B cell (primary cell): ENCODE data around the gene PTPRN2. TPM values are rescaled to one million over a fixed set of nuclear protein-coding genes. Genes with fewer than 3 reads are reported as not detected.

Experiments used
- ATAC-seq: fragments of 200-7000 bp; cut with Tn5 transposase; one replicate; pipeline ENCODE4 v1.10.0; 2021; ENCODE audit warnings: low read depth, mild to moderate bottlenecking, moderate number of reproducible peaks, moderate library complexity
- CTCF ChIA-PET: fragments of 350-600 bp; sonication (Branson Sonifier 250); formaldehyde crosslinking; loops from one replicate; lab custom pipeline; 2021; ENCODE audit warnings: antibody characterized with exemption, inconsistent platforms; lab: Charles Lee
- POLR2A ChIA-PET: fragments of 350-600 bp; sonication (Branson Sonifier 250); formaldehyde crosslinking; loops from one replicate; lab custom pipeline; 2021; ENCODE audit warnings: antibody characterized with exemption; lab: Charles Lee
- DNase-seq: peaks from one replicate; pipeline ENCODE4 v3.0.0; 2013
- H2AFZ ChIP-seq: 2 replicates; pipeline ENCODE4 v1.6.1; 2012; ENCODE audit warnings: mild to moderate bottlenecking, low read depth, low read length; ENCODE audit not compliant: insufficient read depth, poor library complexity, severe bottlenecking
- H3K27ac ChIP-seq, 2 donors: 1 replicate in 1 of 2; 2 replicates in 1 of 2; pipeline ENCODE4 v1.5.1; 2012 to 2013; ENCODE audit warnings: low read length in 2 of 2, mild to moderate bottlenecking in 2 of 2, moderate library complexity in 1 of 2
- H3K27me3 ChIP-seq, 4 experiments: fragments of 200-600 bp in 1 of 4; sonication (generic) in 1 of 4; replicated peaks in 1 of 4; 1 replicate in 2 of 4; 2 replicates in 2 of 4; pipeline versions ENCODE4 v1.6.1 to v1.7.0; 2013 to 2016; ENCODE audit warnings: low read length in 3 of 4, mild to moderate bottlenecking in 2 of 4, mixed read lengths in 1 of 4, moderate library complexity in 1 of 4; ENCODE audit not compliant: insufficient read depth in 4 of 4, control insufficient read depth in 3 of 4; ENCODE audit errors: control extremely low read depth in 1 of 4
- H3K36me3 ChIP-seq, 2 experiments: replicated peaks in 1 of 2; 1 replicate in 1 of 2; 2 replicates in 1 of 2; pipeline versions ENCODE4 v1.6.1 to v1.7.1; 2013; ENCODE audit warnings: low read length in 1 of 2; ENCODE audit not compliant: insufficient read depth in 2 of 2, control insufficient read depth in 1 of 2; ENCODE audit errors: control extremely low read depth in 1 of 2, extremely low read depth in 1 of 2
- H3K4me1 ChIP-seq, 2 donors: fragments of 200-600 bp in 1 of 2; sonication (generic) in 1 of 2; 1 replicate in 1 of 2; 2 replicates in 1 of 2; pipeline versions ENCODE4 v1.5.1 to v1.6.1; 2013 to 2017; ENCODE audit warnings: low read length in 2 of 2; ENCODE audit not compliant: control insufficient read depth in 2 of 2, insufficient read depth in 2 of 2
- H3K4me2 ChIP-seq: replicated peaks from 2 replicates; pipeline ENCODE3; 2012; ENCODE audit warnings: mild to moderate bottlenecking, low read depth, low read length; ENCODE audit not compliant: poor library complexity, severe bottlenecking
- H3K4me3 ChIP-seq, 5 experiments: fragments of 200-600 bp in 1 of 5; sonication (generic) in 1 of 5; 1 replicate in 3 of 5; 2 replicates in 2 of 5; pipeline versions ENCODE4 v1.5.1 to v1.7.0; 2011 to 2016; ENCODE audit warnings: low read length in 4 of 5, mild to moderate bottlenecking in 4 of 5, low read depth in 2 of 5, control low read depth in 1 of 5, moderate library complexity in 1 of 5; ENCODE audit not compliant: insufficient read depth in 1 of 5; ENCODE audit errors: control extremely low read depth in 1 of 5, extremely low read depth in 1 of 5
- H3K79me2 ChIP-seq: fragments of 200-600 bp; sonication (generic); one replicate; pipeline ENCODE4 v1.6.0; 2016; ENCODE audit warnings: low read length; ENCODE audit not compliant: control insufficient read depth, insufficient read depth
- H3K9ac ChIP-seq: fragments of 200-600 bp; sonication (generic); 2 replicates; pipeline ENCODE4 v1.6.1; 2017; ENCODE audit warnings: mild to moderate bottlenecking, low read length, moderate library complexity
- H3K9me3 ChIP-seq, 3 donors: one replicate each; pipeline versions ENCODE4 v1.6.1 to v1.7.1; 2013; ENCODE audit warnings: low read length in 2 of 3; ENCODE audit not compliant: control insufficient read depth in 2 of 3, insufficient read depth in 1 of 3; ENCODE audit errors: control extremely low read depth in 1 of 3
- H4K20me1 ChIP-seq: 2 replicates; pipeline ENCODE4 v1.6.0; 2012; ENCODE audit warnings: mild to moderate bottlenecking, low read length; ENCODE audit not compliant: insufficient read depth, control insufficient read depth, poor library complexity, severe bottlenecking
- H3K27ac Mint-ChIP-seq: one replicate; pipeline ENCODE4 v1.8.0; 2021; ENCODE audit warnings: mixed read lengths
- H3K27me3 Mint-ChIP-seq: one replicate; pipeline ENCODE4 v1.8.0; 2021; ENCODE audit warnings: mixed read lengths
- H3K4me1 Mint-ChIP-seq: one replicate; pipeline ENCODE4 v1.8.0; 2021; ENCODE audit warnings: mixed read lengths
- H3K4me3 Mint-ChIP-seq: one replicate; pipeline ENCODE4 v1.8.0; 2021; ENCODE audit warnings: mixed read lengths
- H3K9me3 Mint-ChIP-seq: one replicate; pipeline ENCODE4 v1.8.0; 2022; ENCODE audit warnings: mixed read lengths; ENCODE audit not compliant: insufficient read depth
- EZH2 ChIP-seq: IDR thresholded peaks from 2 replicates; pipeline ENCODE4 v1.6.1; 2012; ENCODE audit warnings: borderline replicate concordance, low read depth, mild to moderate bottlenecking, moderate library complexity, low read length; ENCODE audit not compliant: insufficient read depth, poor library complexity, severe bottlenecking
- WGBS: methylation state at CpG from one replicate; pipeline ENCODE4 v1.1.5; 2013; ENCODE audit warnings: missing lambda C conversion rate; ENCODE audit not compliant: insufficient coverage; 5-methylcytosine and 5-hydroxymethylcytosine counted together
- intact Hi-C: fragments of 100-400 bp; cut with micrococcal nuclease; formaldehyde crosslinking; loops from one replicate; pipeline ENCODE4 v1.10.0; 2022
- polyA plus RNA-seq: library from polyadenylated mRNA; depleted of rRNA; stranded (reverse); fragments of >200 nt; gene quantifications from 2 replicates; pipeline ENCODE4 v1.2.3, GENCODE V29; 2012
- total RNA-seq, 2 donors: library from RNA; stranded (reverse); fragments of 120-200 nt in 1 of 2; gene quantifications; 1 replicate in 1 of 2; 2 replicates in 1 of 2; pipeline versions ENCODE4 v1.2.3 to v1.2.4, GENCODE V29; 2013 to 2022
- TF ChIP-seq, protein P1 (sequence below): fragments of 200-600 bp; IDR thresholded peaks from one replicate; pipeline ENCODE4 v1.8.0; 2022; ENCODE audit warnings: antibody characterized with exemption, mild to moderate bottlenecking

The PTPRN2 gene
- total and polyA plus RNA-seq, 2 donors (not counting 1 experiment from before 2014, with no cell fraction given), result 2.0 to 5.0 TPM

DNA sequence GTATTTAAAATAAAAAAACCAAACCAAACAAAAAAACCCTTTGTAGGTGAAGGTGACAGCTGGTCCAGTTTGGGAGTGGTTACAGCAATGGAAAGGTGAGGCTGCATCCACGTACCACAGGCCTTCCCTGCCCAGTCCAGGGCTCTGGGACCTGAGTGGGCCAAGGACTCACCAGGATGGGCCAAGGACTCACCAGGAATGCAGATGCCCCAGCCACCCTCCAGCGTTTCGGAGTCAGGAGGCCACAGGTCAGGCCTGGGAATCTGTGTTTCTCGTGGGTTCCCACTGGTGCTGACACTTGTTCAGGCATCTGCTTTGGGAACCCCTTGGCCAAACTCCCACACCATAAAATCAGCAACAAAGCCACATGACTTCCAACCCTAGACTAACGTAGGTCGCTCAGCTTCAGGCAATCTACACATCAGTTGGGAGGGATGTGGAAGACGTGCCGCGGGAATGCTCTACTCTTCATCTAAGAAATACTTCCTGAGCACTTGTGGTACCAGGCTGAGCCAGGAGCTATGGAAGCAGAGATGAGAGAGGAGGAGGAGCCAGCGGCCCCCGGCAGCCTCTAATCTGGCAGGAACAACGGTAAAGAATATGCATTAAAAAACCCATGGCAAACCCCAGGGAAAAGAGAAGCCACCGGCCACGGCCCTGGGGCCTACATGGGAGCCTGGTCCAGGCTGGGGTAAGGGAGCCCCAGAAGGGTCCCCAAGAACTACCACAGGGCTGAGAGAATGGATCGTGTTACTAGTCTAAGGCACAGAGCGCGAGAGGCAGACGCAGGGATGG lies 473.4 kb downstream of the PTPRN2 start:
- H3K4me3 Mint-ChIP-seq, result no peak overlapping the region
- Histone ChIP-seq H3K4me3 (no peak overlapping the region), H3K79me2 (no peaks in the 10 kb centered on the region), H2AFZ (no peak overlapping the region), H4K20me1 (no peaks in the 10 kb centered on the region), H3K9me3 (peaks cover 3 to 69% (median 14%) of the 10 kb centered on the region in 3 donors), H3K27ac (no peak overlapping the region), H3K36me3 (no peaks in the 10 kb centered on the region), H3K9ac (no peak overlapping the region), H3K4me2 (no peak overlapping the region), H3K27me3 (no peaks in the 10 kb centered on the region), H3K4me1 (no peaks in the 10 kb centered on the region)
- WGBS, result 87% methylated on average over 10 of the region's 18 CpGs
- intact Hi-C loops, result no loop called here
- H3K27me3 Mint-ChIP-seq, result no peaks in the 10 kb centered on the region
- ChIA-PET POLR2A (no interaction called here), CTCF (no interaction called here)
- peaks cover 11% of the 10 kb centered on the region for H3K9me3 Mint-ChIP-seq
- H3K27ac Mint-ChIP-seq, result no peak overlapping the region
- DNase-seq (no peak), ATAC-seq (no peak)
- TF ChIP-seq EZH2, result no peak
- TF ChIP-seq, protein P1, sequence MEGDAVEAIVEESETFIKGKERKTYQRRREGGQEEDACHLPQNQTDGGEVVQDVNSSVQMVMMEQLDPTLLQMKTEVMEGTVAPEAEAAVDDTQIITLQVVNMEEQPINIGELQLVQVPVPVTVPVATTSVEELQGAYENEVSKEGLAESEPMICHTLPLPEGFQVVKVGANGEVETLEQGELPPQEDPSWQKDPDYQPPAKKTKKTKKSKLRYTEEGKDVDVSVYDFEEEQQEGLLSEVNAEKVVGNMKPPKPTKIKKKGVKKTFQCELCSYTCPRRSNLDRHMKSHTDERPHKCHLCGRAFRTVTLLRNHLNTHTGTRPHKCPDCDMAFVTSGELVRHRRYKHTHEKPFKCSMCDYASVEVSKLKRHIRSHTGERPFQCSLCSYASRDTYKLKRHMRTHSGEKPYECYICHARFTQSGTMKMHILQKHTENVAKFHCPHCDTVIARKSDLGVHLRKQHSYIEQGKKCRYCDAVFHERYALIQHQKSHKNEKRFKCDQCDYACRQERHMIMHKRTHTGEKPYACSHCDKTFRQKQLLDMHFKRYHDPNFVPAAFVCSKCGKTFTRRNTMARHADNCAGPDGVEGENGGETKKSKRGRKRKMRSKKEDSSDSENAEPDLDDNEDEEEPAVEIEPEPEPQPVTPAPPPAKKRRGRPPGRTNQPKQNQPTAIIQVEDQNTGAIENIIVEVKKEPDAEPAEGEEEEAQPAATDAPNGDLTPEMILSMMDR, result no peak
- no peaks in the 10 kb centered on the region for H3K4me1 Mint-ChIP-seq

DNA sequence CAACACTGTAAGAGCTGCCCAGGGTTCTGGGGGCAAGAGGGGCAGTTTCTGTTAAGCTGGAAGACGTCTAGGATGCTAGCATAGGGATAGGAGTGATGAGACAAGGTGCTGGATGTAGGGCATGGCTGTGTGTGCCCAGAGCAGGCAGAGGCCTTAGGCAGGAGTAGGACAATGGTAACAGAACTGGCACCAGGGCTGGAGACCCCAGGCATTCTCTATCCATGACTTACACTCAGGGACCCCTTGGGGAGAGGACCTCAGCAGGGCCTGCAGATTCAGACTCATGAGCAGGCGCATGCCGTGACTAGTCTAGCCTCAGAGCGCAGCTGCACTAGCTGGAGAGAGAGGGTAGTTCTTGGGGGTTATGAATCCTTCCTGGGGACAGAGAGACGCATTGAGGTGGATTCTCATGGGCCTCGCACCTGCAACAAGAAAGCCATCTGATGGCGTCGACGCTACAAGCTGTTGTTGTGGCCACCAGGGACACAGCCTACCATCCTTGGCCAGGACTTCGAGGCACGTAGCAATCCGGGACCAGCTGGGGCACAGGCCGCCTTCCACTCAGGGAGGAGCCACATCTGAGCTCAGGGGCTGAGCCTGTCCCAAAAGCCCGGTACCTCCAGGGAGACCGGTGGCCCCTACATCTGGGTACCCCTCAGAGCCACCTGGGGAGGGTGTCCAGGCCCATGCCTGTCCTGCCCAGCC lies 474.1 kb downstream of the PTPRN2 start:
- TF ChIP-seq EZH2, result no peak
- TF ChIP-seq, protein P1, result no peak
- Histone ChIP-seq H3K4me2 (no peak overlapping the region), H3K36me3 (no peaks in the 10 kb centered on the region), H3K9me3 (peaks cover 3 to 69% (median 14%) of the 10 kb centered on the region in 3 donors), H3K27me3 (no peaks in the 10 kb centered on the region), H4K20me1 (no peaks in the 10 kb centered on the region), H3K4me1 (no peaks in the 10 kb centered on the region), H2AFZ (no peak overlapping the region), H3K9ac (no peak overlapping the region), H3K4me3 (no peak overlapping the region), H3K79me2 (no peaks in the 10 kb centered on the region), H3K27ac (no peak overlapping the region)
- ChIA-PET POLR2A (no interaction called here), CTCF (no interaction called here)
- Mint-ChIP-seq H3K4me3 (no peak overlapping the region), H3K27me3 (no peaks in the 10 kb centered on the region), H3K9me3 (peaks cover 8% of the 10 kb centered on the region), H3K4me1 (no peaks in the 10 kb centered on the region), H3K27ac (no peak overlapping the region)
- no peak for DNase-seq
- WGBS, result 93% methylated on average over 15 of the region's 15 CpGs
- intact Hi-C loops, result no loop called here
- no peak for ATAC-seq
